ENCODE measurements around the gene ITPK1. TPM values are rescaled to one million over a fixed set of nuclear protein-coding genes. Genes with fewer than 3 reads are reported as not detected.

Gene ITPK1
- total and polyA plus RNA-seq, 10 of the 15 experiments (the other 5 are each of a cell fraction or from before 2014, with no cell fraction given) = 1.3 to 73.2 (median 27.0) TPM

DNA sequence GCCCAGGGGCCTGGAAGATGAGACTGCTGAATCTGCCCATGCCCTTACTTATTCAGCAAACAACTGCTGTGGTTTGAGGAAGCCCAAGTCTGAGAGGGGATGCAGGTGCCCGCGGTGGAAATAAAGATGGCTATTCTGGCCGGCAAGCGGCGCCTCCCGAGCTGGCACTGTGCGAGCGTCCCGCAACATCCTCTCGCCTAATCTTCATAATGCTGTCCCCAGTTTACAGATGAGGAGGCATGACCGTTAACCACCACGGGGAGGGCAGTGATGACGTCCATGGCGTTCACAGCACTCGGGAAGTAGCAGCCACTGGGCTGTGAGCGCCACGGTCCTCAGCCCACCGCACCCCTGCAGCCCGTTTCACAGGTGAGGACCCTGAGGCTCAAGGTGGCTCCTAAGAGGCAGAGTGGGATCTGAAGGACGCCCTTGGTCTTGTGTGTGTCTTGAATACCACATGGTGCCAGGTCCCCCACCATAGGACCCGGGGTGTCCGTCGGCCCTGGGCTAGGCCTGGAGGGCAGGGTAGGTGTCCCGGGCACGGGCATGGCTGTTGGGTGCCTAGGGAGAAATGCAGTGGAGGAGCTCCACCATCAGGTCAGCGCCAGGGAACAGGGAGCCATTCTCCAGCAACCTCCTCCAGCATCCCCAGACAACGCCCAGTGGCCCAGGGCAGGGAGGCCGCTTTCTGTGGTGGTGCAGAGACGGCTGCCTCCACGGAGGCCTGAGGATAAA, 172.6 kb downstream of the ITPK1 start:
- Histone ChIP-seq H2AFZ (ENCODE audit: control insufficient read depth, low read depth, low read length) (no peak overlapping the region), H3K27ac (ENCODE audit: control insufficient read depth, insufficient read depth) (no peak overlapping the region), H3K4me3 (no peak overlapping the region), H3K9ac (ENCODE audit: control insufficient read depth, insufficient read depth, low read length) (no peak overlapping the region), H3K27me3 (replicated peaks in 1 of 2; ENCODE audit: control insufficient read depth in 2 of 2, insufficient read depth in 2 of 2, low read length in 1 of 2) (no peaks in the 10 kb centered on the region), H4K20me1 (ENCODE audit: control insufficient read depth, insufficient read depth) (no peaks in the 10 kb centered on the region), H3K4me1 (ENCODE audit: control insufficient read depth, insufficient read depth, low read length) (no peaks in the 10 kb centered on the region), H3K4me2 (ENCODE audit: control insufficient read depth, insufficient read depth) (no peak overlapping the region), H3K9me3 (replicated peaks; ENCODE audit: control insufficient read depth, insufficient read depth, low read length) (no peaks in the 10 kb centered on the region), H3K36me3 (ENCODE audit: control insufficient read depth in 2 of 2, insufficient read depth in 2 of 2, low read length in 1 of 2) (peaks cover 0 to 19% of the 10 kb centered on the region in 2 experiments; a peak in 3 of 4 replicates), H3K79me2 (ENCODE audit: control insufficient read depth, insufficient read depth, low read length) (no peaks in the 10 kb centered on the region)
- ChIA-PET CTCF (interaction anchor here (1.0 kb wide), 1 partner anchor 169 kb away, joined by 3 read pairs; no protein-coding TSS in a partner anchor), SMC1A (ENCODE audit: uncharacterized antibody, unreplicated experiment) (no interaction called here), POLR2A (no interaction called here), RAD21 (ENCODE audit: unreplicated experiment) (no interaction called here)
- DNase-seq (ENCODE audit: low read depth, low spot score) (no peak), ATAC-seq (no peak), FAIRE-seq (no peak)
- intact Hi-C loops (cut with micrococcal nuclease; ENCODE audit: unreplicated experiment) = no loop called here
- in situ Hi-C loops (cut with MboI) = no loop called here
- 94% methylated on average over 30 of the region's 30 CpGs for WGBS (ENCODE audit: insufficient coverage, insufficient replicate concordance, low lambda C conversion rate, missing lambda C conversion rate)
- no peak for TF ChIP-seq MTA2 (IDR thresholded peaks at IDR 0.05; ENCODE audit: low read depth)
- TF ChIP-seq, protein P1, sequence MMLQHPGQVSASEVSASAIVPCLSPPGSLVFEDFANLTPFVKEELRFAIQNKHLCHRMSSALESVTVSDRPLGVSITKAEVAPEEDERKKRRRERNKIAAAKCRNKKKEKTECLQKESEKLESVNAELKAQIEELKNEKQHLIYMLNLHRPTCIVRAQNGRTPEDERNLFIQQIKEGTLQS (IDR thresholded peaks at IDR 0.05; ENCODE audit: borderline replicate concordance, extremely low read depth, low read depth, low read length) = no peak
- TF ChIP-seq YBX1 (IDR thresholded peaks at IDR 0.05) = no peak
- no TSS peak for BruUV-seq (replicated peaks)

DNA sequence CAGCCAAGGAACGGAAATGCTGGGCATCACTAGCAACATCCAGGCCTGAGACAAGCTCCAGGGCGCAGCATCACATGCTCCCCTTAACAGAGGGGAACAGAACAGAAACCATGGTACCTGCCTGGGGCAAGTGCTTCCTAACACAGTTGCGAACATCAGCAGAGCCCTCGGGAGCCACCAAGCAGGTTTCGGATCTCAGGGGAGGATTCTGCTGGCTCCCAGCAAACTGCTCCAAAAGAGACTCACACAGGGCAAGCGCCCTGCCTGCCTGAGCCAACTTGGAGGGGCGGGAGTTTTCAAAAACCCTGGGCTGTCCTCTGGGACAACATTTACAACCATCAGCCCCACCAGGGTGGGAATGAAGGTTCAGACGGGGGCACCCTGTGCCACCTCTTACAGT, 173.1 kb downstream of the ITPK1 start:
- SMC1A ChIA-PET (ENCODE audit: uncharacterized antibody, unreplicated experiment) = no interaction called here
- no peaks in the 10 kb centered on the region for H3K27me3 ChIP-seq (replicated peaks in 1 of 2; ENCODE audit: control insufficient read depth in 2 of 2, insufficient read depth in 2 of 2, low read length in 1 of 2)
- TF ChIP-seq POLR2A (IDR thresholded peaks at IDR 0.05; ENCODE audit: low read depth, low read length) = no peak
- no peak for TF ChIP-seq JUND (IDR thresholded peaks at IDR 0.05; ENCODE audit: low read depth, low read length)
- TF ChIP-seq SUPT20H (IDR thresholded peaks at IDR 0.05; ENCODE audit: borderline replicate concordance, control insufficient read depth, low read depth, low read length) = no peak
- no peak for TF ChIP-seq EED (IDR thresholded peaks at IDR 0.05; ENCODE audit: low read depth)
- TF ChIP-seq, protein P2, sequence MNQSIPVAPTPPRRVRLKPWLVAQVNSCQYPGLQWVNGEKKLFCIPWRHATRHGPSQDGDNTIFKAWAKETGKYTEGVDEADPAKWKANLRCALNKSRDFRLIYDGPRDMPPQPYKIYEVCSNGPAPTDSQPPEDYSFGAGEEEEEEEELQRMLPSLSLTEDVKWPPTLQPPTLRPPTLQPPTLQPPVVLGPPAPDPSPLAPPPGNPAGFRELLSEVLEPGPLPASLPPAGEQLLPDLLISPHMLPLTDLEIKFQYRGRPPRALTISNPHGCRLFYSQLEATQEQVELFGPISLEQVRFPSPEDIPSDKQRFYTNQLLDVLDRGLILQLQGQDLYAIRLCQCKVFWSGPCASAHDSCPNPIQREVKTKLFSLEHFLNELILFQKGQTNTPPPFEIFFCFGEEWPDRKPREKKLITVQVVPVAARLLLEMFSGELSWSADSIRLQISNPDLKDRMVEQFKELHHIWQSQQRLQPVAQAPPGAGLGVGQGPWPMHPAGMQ (IDR thresholded peaks at IDR 0.05; ENCODE audit: borderline replicate concordance) = no peak
- no peak for TF ChIP-seq HCFC1 (IDR thresholded peaks at IDR 0.05; ENCODE audit: low read length)
- no peak for TF ChIP-seq SMAD1 (IDR thresholded peaks at IDR 0.05; ENCODE audit: low read depth, partially characterized antibody)
- TF ChIP-seq, protein P3, sequence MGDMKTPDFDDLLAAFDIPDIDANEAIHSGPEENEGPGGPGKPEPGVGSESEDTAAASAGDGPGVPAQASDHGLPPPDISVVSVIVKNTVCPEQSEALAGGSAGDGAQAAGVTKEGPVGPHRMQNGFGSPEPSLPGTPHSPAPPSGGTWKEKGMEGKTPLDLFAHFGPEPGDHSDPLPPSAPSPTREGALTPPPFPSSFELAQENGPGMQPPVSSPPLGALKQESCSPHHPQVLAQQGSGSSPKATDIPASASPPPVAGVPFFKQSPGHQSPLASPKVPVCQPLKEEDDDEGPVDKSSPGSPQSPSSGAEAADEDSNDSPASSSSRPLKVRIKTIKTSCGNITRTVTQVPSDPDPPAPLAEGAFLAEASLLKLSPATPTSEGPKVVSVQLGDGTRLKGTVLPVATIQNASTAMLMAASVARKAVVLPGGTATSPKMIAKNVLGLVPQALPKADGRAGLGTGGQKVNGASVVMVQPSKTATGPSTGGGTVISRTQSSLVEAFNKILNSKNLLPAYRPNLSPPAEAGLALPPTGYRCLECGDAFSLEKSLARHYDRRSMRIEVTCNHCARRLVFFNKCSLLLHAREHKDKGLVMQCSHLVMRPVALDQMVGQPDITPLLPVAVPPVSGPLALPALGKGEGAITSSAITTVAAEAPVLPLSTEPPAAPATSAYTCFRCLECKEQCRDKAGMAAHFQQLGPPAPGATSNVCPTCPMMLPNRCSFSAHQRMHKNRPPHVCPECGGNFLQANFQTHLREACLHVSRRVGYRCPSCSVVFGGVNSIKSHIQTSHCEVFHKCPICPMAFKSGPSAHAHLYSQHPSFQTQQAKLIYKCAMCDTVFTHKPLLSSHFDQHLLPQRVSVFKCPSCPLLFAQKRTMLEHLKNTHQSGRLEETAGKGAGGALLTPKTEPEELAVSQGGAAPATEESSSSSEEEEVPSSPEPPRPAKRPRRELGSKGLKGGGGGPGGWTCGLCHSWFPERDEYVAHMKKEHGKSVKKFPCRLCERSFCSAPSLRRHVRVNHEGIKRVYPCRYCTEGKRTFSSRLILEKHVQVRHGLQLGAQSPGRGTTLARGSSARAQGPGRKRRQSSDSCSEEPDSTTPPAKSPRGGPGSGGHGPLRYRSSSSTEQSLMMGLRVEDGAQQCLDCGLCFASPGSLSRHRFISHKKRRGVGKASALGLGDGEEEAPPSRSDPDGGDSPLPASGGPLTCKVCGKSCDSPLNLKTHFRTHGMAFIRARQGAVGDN (IDR thresholded peaks at IDR 0.05) = no peak
- TF ChIP-seq ZZZ3 (IDR thresholded peaks at IDR 0.05; ENCODE audit: control insufficient read depth, insufficient read length, low read depth) = no peak

More for the DNA sequence above, 173.1 kb downstream of the ITPK1 start:
- H4K20me1 ChIP-seq (ENCODE audit: control insufficient read depth, insufficient read depth) = no peaks in the 10 kb centered on the region
- no peak overlapping the region for H3K27ac ChIP-seq (ENCODE audit: control insufficient read depth, insufficient read depth)
- POLR2A ChIA-PET = no interaction called here
- H3K9me3 ChIP-seq (replicated peaks; ENCODE audit: control insufficient read depth, insufficient read depth, low read length) = no peaks in the 10 kb centered on the region
- H3K36me3 ChIP-seq (ENCODE audit: control insufficient read depth in 2 of 2, insufficient read depth in 2 of 2, low read length in 1 of 2) = peaks cover 0 to 19% of the 10 kb centered on the region in 2 experiments; a peak in 3 of 4 replicates
- ATAC-seq (no peak), DNase-seq (ENCODE audit: low read depth, low spot score) (no peak), FAIRE-seq (no peak)
- no peak overlapping the region for H3K4me3 ChIP-seq
- intact Hi-C loops (cut with micrococcal nuclease; ENCODE audit: unreplicated experiment) (no loop called here), in situ Hi-C loops (cut with MboI) (no loop called here)
- H3K4me1 ChIP-seq (ENCODE audit: control insufficient read depth, insufficient read depth, low read length) = no peaks in the 10 kb centered on the region
- no TSS peak for BruUV-seq (replicated peaks)
- no peak overlapping the region for H2AFZ ChIP-seq (ENCODE audit: control insufficient read depth, low read depth, low read length)
- H3K4me2 ChIP-seq (ENCODE audit: control insufficient read depth, insufficient read depth) = no peak overlapping the region
- H3K9ac ChIP-seq (ENCODE audit: control insufficient read depth, insufficient read depth, low read length) = no peak overlapping the region
- CTCF ChIA-PET = interaction anchor here (1.0 kb wide), 2 partner anchors 169 to 190 kb away, joined by 3 read pairs; no protein-coding TSS in a partner anchor
- H3K79me2 ChIP-seq (ENCODE audit: control insufficient read depth, insufficient read depth, low read length) = no peaks in the 10 kb centered on the region
- RAD21 ChIA-PET (ENCODE audit: unreplicated experiment) = no interaction called here
- WGBS (ENCODE audit: insufficient coverage, insufficient replicate concordance, low lambda C conversion rate, missing lambda C conversion rate) = 72% methylated on average over 8 of the region's 8 CpGs

Measured in GM12878 (cell line).